ENCODE measurements around the gene PLA2G2E.
"Not testable (repeated sequence)": the region's sequence is repeated elsewhere in the genome, so short reads cannot be mapped to it uniquely, and the experiment has no call there.

PLA2G2E gene

DNA sequence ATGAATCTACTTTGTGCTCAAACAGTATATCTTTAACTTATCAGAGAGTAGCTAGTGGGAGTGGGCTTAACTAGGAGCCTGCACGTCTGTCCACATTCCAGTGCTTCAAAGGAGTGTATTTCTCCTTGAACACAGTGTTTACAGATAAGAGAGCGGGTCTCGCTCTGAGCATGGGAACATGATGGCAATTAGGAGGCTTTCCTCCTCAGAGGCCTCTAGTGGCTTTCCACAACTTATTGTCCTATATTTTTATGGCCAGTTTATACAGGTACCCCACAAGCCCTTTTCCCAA lies 3.7 kb upstream of the PLA2G2E start:
- DNase-seq = not testable (repeated sequence)

DNA sequence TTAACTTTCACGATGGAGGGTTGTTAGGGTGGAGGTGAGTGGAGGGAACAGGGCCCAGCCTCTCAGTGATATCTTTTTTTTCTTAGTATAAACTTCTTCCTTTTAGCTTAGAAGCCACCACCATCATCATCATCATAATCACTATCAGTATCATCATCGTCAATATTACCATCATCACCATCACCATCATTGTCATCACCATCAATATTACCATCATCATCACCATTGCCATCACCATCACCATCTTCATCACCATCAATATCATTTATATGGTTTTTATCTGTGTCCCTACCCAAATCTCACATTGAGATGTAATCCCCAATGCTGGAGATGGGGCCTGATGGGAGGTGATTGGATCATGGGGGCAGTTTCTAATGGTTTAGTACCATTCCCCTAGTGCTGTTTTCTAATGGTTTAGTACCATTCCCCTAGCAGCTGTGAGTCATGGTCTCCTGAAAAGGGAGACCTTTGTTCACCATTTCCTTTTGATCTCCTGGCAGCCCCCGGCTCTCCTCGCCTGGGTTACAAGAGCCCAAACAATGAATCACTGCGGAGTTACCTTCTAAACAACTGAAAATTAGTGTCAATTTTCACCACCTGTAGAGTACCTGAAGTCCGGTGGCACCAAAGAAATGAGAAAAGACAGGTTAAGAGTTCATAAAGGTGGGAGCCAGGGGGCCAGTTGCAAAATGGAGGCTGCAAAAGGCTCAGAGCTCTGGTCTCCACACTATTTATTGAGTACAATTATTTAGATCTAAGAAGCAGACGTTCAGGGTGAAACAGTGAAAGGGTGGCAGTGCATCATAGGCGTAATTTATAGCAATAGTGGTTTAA lies 3.1 kb upstream of the PLA2G2E start:
- no peak for DNase-seq

DNA sequence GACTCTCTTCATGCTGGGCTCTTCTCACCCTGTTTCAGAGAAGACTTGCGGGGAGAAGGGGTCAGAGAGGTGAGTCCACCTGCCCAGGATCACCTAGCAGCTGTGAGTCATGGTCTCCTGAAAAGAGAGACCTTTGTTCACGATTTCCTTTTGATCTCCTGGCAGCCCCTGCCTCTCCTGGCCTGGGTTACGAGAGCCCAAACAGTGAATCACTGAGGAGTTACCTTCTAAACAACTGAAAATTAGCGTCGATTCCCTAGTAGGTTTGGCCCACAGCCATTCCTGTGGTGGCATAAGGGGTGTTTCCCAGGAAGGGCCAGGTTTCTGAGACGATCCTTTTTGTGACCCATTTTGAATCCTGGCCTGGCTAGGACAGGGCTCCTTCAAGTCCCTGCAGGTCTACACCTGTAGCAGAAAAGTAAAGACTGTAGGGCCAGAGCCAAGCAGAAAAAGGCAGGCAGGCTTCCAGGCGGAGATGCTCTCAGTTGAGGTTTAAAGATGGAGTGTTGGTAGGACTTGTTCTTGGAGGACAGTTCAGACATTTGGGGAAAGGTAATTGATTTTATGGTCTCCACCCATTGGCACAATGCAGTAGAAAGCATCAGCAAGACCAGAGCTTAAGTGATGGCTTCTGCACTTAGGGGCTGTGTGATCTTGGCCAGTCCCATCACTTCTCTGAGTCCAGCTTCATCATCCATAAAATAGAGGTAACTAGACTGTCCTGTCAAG lies 2.1 kb upstream of the PLA2G2E start:
- DNase-seq = no peak

DNA sequence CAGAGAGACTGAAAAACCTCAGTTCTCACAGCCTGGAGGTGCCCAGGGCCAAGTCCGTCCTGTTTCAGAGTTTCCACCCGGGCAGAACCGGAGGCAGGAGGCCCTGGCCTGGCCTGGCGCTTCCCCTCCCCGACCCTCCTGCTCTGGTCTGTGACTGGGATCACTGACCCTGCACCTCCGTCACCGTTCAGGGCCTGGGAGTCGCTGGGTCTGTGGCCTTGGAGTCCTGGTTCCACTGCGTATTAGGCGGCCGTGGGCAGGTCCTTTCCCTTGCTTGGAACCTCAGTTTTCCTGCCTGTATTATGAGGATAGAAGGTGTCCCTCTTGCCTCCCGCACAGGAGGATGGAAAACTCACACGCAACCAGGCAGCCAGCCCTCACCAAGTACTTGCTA lies 533 bp upstream of the PLA2G2E start:
- no peak for DNase-seq

DNA sequence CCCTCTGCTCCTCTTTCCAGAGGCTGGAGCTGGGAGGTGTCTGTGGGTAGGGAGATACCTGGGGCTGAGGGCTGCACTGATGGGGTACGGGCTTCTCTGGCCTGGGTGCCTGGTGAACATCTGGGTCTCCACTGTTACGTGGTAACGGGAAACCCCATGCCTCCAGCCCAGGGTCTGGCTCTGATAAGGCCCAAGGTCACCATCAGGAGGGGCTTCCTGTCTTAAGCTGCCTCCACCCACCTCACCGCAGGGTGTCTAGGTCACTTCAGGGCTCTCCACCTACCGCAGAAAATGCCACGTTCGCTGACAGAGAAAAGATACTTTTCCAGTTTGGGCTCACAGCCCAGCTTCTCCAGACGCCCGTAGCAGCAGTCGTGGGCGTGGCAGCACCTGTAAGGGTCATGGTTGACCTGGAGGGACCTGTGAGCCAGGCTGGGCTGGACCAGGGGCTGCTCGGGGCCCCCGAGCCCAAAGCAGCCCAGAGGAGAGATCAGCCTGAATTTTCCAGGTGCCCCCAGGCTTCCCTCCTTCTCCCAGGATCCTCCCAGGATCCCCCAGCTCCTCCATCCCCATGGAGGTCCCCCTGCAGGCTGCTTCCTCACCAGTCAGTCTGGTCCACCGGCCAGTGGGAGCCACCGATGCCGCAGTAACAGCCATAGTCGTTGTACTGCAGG lies 1.3 kb downstream of the PLA2G2E start:
- DNase-seq = no peak

DNA sequence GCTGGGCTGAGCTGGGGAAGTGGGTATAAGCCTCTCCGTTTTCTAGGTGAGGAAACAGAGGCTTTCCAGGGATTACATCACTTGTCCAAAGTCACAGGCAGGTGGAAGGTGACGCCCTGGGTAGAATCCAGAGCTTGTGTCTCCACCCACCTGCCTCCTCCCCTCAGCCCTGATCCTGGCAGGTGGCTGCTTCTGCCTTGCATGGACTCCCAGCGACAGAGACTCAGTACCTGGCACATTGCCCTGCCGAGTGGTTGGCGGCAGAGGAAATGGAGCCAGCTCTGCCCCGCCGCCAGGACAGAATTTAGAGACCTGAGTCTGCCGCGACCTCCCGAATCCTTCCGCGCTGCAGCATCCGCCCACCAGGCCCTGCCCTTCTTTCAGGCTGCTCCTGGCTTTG lies 2.1 kb downstream of the PLA2G2E start:
- DNase-seq = no peak

DNA sequence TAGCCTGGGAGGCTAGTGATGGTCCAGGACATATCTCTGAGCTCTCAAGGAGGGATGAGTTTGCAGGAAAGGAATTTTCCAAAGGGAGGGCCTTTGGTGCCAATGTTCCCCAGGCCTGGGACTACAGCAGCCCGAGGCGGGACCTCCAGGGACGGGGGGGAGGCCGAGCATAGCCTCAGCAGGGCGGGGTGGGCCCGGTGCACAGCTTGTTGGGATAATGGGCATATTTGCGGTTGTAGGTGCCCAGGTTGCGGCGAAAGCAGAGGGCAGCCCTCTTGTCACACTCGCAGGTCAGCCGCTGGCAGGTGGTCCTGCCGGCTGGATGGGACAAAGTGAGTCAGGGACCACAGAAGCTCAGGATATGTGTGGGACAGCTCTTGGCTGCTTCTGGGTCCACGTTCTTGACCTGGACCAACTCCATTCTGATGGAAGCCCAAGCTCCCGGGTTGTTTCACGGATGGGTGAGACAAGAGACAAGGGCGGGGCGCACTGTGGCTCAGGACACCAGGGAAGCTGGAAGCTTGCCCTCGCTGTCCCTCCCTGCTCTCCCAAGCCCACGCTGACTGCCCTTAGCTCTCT lies 3.2 kb downstream of the PLA2G2E start:
- DNase-seq = no peak

DNA sequence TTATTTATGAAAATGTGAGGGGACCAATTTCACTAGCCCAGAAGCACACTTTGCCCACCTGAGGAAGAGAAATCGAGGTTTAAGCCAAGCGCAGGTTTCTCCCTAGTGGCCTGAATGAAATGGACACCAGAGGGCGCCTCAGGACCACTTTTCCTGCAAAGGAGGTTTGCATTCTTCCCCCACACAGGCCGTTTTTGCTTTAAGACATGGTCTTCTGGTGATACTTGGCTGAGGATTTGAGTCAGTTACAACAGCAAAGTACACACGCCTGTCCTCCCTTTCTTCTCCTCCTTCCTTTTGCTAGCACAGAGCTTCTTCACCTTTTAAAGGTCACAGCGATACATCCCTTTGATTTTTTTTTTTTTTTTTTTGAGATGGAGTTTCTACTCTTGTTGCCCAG lies 5.4 kb downstream of the PLA2G2E start:
- peak; percentile 59 to 82 (median 72) for DNase-seq

DNA sequence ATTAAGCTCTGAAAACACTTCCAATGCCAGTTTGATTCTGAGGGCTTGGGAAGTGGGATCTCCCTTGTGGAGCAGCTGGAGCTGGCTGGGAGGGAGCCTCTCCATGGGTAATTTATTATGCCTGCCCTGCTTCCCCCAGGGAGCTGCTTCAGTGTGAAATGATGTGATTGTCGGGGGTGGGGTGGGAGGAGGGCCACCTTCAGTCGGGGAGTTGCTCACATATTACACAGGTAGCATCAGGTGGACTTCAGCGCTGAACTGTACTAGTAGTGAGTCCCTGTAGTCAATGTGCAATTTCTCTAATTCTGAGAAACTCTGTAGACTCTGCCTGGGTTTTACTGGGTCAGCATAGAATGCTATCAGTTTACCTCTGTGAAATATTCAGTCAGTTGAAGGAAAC lies 12.8 kb downstream of the PLA2G2E start:
- DNase-seq = no peak

DNA sequence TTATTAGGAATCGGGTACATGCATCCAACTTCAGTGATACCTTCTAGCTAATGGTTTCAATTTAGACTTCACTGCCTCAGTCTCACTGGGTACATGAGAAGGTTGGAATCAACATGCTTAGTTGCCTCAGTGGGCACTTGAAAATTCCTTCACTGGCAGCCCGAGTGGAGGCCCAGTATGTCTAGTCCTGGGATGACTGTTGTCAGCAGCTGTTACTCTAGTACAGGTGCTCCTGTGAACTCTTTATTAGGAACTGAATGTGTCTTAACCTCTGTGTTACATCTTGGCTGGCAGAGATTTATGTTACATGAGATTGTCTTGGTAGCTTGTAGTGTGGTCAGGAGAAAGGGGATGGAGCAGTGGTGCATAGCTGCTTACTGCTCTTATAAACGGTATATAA lies 13.4 kb downstream of the PLA2G2E start:
- DNase-seq = no peak

DNA sequence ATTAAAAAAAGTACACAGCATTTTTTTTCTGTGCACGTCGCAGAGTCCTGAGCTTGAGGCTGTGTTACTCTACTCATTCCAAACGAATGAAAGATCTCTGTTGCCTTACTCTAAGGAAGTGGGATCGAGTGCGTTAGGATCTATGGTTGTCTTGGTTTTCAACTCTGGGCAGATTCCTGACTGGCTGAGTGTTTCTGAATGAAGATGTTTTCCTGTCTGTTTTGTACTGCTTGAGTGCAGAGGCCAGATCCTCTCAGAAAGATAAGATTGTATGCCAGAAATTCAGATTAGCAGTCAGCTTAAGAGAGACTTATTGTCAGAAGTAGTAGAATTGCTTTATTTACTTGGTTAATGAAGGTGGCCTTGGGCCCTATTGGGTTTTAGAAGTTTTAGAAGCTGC lies 14.0 kb downstream of the PLA2G2E start:
- DNase-seq = no peak

DNA sequence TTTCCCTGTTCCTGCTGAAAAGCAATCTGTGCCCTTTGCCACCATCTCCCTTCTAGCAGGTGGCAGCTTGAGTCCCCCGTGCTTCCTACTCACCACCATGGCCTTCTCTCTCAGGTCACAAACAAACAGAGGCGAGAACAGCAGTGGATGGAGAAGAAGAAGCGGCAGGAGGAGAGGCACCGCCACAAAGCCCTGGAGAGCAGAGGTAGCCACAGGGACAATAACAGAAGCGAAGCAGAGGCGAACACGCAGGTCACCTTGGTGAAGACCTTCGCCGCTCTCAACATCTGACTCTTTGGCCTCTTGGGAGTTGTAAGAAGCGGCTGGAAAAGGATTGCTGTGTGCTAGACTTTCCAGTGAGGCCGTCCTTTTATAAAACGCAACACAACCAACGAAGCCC lies 16.0 kb downstream of the PLA2G2E start:
- no peak for DNase-seq

DNA sequence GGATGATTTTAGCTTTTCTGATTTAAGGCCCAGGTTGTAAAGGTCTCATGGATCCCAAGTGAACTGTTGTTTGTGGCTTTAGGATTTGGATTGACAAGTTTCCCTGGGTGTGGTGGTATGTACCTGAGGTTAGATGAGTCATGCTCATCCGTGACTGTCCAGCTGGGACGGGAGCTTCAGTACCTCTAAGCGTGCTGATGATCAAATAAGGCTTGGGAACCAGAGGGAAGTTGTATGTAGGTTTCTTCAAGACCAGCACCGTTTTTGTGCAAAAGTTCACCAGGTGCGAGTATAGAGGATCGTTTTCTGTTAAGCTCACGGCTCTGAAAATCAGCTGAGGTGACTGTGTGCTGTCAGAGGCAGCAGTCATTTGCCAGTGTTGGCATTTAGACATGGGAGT lies 19.8 kb downstream of the PLA2G2E start:
- no peak for DNase-seq

DNA sequence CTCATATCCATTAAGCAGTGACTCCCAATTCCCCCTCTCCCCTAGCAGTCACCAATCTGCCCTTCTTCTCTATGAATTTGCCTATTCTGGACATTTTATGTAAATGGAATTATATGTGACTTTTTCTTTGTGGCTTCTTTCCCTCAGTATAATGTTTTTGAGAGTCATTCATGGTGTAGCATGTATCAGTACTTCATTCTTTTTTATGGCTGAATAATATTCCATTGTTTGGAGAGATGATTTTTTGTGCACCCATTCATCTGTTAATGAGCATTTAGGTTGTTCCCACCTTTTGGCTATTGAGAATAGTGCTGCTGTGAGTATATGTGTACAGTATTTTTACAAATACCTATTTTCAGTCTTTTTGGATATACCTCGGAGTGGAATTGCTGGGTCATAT lies 21.8 kb downstream of the PLA2G2E start:
- no peak for DNase-seq

DNA sequence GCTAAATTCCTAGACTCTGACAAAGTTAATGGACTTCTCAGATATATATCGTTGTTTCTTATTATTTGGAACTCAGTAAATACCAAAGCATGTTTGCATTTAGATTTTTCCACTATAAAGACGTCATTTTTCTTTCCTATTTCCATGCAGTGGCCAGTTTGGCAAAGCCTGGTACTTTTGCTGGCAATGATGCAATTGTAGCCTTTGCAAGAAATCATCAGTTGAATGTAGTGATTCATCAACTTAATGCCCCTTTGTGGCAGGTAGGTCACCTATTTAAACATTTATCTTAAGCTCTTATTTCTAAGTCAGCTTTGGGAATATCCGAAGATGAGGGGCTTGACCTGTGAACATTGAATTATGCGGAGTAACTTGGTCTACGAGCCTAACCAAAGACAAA lies 29.2 kb downstream of the PLA2G2E start:
- DNase-seq = no peak

DNA sequence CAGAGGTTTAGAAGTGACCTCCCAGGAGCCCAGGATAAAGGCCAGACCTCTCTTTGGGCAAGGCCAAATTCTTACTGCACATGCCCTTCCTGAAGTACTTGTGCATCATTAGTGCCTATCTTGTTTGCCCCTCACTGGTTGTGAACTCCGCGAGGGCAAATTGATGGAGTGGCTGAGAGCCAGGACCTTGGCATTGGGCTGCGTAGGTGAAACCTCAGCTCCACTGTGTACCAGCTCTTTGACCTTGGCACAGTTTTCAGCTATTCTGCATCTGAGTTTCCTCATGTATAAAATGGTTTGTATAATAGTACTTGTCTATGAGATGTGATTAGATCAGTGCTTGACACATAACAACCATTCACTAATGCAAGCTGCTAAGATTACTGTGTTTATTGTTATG lies 29.7 kb downstream of the PLA2G2E start:
- DNase-seq = no peak

DNA sequence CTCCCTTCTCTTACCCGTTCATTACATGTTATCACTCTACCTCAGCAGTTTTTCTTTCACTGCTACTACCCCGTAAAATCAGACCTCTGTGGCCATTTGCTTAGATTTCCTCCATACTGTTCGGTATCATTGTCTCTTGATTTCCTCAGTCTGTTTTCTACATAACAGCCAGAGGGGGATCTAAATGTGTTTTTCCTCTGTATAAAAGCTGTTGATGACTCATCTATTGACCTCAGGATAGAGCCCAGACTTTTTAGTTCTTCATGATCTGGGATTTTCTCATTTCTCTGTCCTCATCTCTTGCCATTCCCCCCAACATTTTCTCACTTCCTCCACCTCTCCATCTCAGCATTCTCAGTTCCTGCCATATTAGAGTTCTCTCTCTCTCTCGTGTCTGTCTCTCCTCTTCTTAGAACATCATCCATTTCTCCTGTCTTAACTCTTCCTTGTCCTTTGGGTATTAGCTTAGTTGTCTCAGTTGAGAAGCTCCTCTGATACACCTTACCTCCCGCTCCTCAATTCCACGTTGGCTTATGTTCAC lies 30.7 kb downstream of the PLA2G2E start:
- DNase-seq = no peak

DNA sequence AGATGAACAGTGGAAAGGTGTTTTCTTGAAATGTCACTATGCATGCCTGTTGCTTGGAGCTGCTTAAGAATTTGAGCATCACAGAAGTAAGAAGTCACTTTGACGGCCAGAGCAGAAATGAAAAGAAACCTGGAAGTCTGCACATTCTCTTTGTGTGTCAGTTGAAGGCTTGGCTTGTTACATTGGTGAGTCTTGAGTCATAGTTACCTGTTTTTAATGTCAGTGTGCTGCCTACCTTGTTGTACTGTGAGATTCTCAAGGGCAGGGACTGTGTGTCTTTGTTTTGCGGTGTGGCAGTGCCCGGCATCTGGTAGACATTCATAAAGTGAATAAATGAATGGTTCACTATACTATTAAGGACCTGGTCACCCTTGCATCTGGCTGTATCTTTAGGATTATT lies 31.3 kb downstream of the PLA2G2E start:
- DNase-seq = no peak

DNA sequence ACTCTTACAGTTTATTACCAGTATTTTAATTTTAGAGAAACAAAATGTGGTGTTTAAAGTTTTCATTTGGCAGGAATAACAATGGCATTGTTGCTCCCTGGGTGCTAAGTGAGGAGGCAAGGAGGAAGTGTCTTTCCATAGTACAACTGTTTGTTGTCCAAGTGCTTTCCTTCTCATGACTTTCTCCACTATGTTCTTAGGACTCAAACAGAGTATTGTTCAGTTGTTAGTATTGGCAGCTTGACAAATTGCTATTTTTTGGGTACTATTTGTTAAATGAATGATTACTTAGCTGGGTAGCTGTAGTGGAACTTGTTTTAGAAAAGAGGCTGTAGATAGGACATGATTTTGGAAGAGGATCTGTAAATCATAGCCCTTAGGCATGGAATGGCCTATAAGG lies 33.8 kb downstream of the PLA2G2E start:
- DNase-seq = no peak

DNA sequence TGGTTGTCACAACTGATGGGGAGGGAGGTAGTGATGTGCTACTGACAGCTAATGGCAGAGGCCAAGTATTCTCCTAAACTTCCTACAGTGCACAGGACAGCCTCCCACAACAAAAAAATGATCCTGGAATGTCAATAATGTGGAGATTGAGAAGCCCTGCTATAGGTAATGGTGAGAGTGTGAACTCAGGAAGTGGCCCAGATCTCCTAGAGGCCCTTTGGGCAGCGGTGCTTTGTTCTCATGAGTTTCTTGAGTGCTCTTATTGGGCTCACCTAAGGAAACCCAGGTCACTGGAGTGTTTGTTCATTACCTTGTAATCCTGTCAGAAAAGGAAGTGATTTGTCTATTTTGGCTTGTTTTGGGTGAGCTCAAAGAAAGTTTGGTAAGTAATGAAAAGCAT lies 35.3 kb downstream of the PLA2G2E start:
- no peak for DNase-seq

DNA sequence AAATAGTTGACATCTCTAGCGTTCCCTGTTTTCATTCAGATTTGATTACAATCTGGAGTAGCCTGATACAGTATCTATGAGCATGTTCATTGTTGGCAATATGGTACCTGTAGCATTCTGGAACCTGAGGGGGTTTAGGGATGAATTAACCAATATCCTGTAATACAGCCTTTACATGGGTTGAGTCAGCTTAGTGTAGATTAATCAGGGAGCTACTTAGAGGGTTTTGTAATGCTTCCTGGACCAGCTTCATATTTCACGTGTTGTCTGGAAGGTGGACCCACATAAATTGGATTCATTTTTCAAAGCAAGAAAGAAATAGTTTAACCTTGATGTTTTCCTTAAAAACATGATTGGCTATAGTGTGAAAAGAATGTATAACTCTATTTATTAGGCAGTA lies 37.6 kb downstream of the PLA2G2E start:
- DNase-seq = no peak

DNA sequence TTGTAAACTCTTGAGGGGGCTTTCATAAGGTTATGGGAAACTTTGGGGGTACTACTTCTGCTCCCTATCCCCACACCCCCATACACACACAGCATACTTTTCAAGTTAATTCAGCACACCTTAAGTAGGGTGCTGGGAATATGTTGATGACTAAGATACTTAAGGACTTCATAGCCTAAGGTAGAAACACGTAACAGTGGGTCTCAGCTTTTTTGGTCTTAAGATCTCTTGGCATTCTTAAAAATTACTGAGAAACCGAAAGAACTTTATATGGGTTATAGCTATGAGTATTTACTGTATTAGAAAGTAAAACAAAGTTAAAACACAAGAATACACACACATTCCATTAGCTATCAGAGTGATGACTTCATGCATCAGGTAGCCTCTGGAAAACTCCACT lies 39.1 kb downstream of the PLA2G2E start:
- no peak for DNase-seq

Data from activated CD4-positive, CD25-positive, alpha-beta regulatory T cell (primary cell).